Mucosa of descending colon (tissue), 3 donors: ENCODE measurements around the gene ICE1. TPM values are rescaled to one million over a fixed set of nuclear protein-coding genes. Genes with fewer than 3 reads are reported as not detected.

Experiments
- ATAC-seq: fragments of 200-7000 bp; cut with Tn5 transposase; one replicate; pipeline ENCODE4 v1.9.1; 2020; ENCODE audit warnings: mild to moderate bottlenecking, moderate library complexity
- DNase-seq, 3 donors: peaks; one replicate each; pipeline ENCODE4 v3.0.0-alpha.2; 2020
- H3K36me3 ChIP-seq: fragments of 200-600 bp; one replicate; pipeline ENCODE4 v1.8.0; 2021; ENCODE audit warnings: low read depth, mild to moderate bottlenecking
- H3K4me1 ChIP-seq: fragments of 200-600 bp; one replicate; pipeline ENCODE4 v1.8.0; 2021; ENCODE audit warnings: low read depth, mild to moderate bottlenecking
- H3K4me3 ChIP-seq: fragments of 200-600 bp; one replicate; pipeline ENCODE4 v1.8.0; 2021; ENCODE audit warnings: mild to moderate bottlenecking
- H3K9me3 ChIP-seq: fragments of 200-600 bp; one replicate; pipeline ENCODE4 v1.8.0; 2021; ENCODE audit warnings: mild to moderate bottlenecking
- intact Hi-C, 2 donors: fragments of 100-400 bp; cut with DNase I in 1 of 2; cut with micrococcal nuclease in 1 of 2; formaldehyde crosslinking; loops; one replicate each; pipeline versions ENCODE4 v1.11.0 to v1.11.1; 2022; cut with DNase I, micrococcal nuclease
- total RNA-seq, 3 donors: library from RNA; stranded (reverse); fragmentation: NEBNext Ultra II Directional in 2 of 3; extraction: Animal tissue kit (Norgen Biotek cat#: 25700) in 2 of 3; gene quantifications; one replicate each; pipeline versions ENCODE4 v1.2.1 to v1.2.4, GENCODE V29; 2021 to 2023
- TF ChIP-seq, protein P1 (sequence below): fragments of 200-600 bp; IDR thresholded peaks from one replicate; pipeline ENCODE4 v1.8.0; 2022; ENCODE audit warnings: antibody characterized with exemption, mild to moderate bottlenecking
- donor health status: DM: no; HTN: no; CAD: no; lungs with moderate emphysema.
- donor health status: DM: no; HTN: no; CAD: no.
- donor health status: DM: no; HTN: yes; CAD: no.

Gene ICE1
- total RNA-seq, 3 donors from 2014 or later = 16.9 to 30.7 (median 18.1) TPM

DNA sequence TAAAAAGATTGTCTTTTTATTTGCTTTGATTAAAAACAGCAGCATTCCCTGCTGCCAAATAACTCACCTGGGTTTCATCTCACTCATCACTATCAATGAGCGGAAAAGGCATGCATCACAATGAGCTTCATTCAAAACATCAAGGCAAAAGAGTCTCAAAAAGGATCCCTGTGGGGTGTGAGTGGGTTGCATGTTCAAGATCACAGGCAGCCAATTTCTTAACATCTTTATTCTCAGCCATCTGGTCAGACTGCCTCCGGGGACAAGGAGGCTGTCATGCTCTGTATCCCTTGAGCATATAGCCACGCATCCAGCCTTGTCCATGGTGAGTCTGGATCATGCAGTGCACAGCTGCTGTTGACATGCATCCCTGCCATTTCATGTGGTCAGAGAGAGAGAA is 117.1 kb downstream of the ICE1 start:
- Histone ChIP-seq H3K4me3 (no peak overlapping the region), H3K9me3 (no peaks in the 10 kb centered on the region), H3K4me1 (no peaks in the 10 kb centered on the region), H3K36me3 (no peaks in the 10 kb centered on the region)
- TF ChIP-seq, protein P1, sequence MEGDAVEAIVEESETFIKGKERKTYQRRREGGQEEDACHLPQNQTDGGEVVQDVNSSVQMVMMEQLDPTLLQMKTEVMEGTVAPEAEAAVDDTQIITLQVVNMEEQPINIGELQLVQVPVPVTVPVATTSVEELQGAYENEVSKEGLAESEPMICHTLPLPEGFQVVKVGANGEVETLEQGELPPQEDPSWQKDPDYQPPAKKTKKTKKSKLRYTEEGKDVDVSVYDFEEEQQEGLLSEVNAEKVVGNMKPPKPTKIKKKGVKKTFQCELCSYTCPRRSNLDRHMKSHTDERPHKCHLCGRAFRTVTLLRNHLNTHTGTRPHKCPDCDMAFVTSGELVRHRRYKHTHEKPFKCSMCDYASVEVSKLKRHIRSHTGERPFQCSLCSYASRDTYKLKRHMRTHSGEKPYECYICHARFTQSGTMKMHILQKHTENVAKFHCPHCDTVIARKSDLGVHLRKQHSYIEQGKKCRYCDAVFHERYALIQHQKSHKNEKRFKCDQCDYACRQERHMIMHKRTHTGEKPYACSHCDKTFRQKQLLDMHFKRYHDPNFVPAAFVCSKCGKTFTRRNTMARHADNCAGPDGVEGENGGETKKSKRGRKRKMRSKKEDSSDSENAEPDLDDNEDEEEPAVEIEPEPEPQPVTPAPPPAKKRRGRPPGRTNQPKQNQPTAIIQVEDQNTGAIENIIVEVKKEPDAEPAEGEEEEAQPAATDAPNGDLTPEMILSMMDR = no peak
- ATAC-seq = no peak
- intact Hi-C loops = no loop called here
- no peak for DNase-seq
